Activated CD4-positive, alpha-beta T cell treated with anti-CD3 and anti-CD28 coated beads for 48 hours (primary cell): ENCODE data around the gene MCM3.
A peak's percentile ranks its signal among the peaks of the same experiment; 100 is the strongest.

Experiments used
- DNase-seq: peaks from one replicate; pipeline ENCODE4 v3.0.0-alpha.2; 2020

The MCM3 gene

DNA sequence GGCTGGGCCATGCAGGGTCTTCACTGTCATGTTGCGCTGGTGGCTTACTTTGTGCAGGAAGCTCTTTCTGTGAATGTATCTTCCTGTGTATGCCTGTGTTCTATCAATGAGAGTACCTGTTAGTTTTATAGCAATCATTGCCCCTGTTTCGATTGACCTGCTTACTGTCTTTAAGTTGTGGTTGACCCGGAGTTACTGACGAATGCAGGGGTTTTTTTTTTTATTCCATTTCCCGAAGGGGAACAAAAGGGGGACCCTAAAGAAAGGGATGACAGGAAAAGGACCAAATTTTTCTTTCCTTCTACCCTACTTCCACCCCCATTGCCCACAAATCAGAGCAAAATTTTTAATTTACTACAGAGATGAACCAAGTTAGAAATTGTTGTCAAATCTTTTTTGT is 40.1 kb downstream of the MCM3 start, which contains the start of gene IL17F:
TSS of gene IL17F (minus strand) at position 101 of the 400 bp plus-strand sequence. CDS start at position 30, 71 bp downstream.
- no peak for DNase-seq

DNA sequence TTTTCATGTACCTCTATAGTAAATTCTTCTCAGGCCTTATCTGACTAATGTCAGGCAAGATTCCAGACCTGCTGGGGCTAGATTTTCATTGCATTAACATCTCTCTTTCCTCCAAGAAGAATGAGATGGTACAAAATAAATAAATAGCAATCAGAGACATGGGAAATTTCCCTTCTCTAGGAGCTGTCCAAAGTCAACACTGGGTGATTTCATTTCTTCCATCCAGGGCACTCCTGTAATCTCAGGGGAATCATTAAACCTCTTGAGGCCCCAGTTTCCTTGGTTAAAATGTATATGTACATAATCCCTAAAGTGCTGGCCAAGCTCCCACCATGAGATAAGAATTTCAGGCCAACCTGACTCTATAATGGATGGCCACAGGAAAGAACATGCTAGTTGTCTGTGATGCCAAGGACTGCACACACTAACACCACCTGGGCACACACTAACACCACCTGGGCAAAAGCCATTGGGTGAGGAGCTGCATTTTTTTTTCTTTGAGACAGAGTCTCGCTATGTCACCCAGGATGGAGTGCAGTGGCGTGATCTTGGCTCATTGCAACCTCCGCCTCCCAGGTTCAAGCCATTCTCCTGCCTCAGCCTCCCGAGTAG is 41.2 kb downstream of the MCM3 start:
- no peak for DNase-seq

DNA sequence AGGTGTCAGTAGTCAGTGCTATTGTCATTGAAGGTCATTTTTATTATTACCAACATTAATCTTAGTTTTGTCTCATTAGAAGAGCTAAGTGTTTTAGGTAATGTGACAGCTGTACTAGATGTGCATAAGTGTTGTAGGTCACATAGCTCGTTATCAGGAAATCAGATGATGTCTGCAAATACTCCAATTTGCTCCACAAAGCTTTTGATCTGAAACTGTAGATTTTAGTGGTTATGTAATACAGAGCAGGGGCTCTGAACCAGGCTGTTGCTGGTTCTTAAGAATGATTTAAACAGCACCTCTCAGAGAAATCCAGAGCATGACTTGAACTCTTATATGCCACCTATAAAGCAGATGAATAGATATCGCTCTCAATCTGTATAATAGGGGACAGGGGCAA is 42.7 kb downstream of the MCM3 start:
- DNase-seq = no peak

DNA sequence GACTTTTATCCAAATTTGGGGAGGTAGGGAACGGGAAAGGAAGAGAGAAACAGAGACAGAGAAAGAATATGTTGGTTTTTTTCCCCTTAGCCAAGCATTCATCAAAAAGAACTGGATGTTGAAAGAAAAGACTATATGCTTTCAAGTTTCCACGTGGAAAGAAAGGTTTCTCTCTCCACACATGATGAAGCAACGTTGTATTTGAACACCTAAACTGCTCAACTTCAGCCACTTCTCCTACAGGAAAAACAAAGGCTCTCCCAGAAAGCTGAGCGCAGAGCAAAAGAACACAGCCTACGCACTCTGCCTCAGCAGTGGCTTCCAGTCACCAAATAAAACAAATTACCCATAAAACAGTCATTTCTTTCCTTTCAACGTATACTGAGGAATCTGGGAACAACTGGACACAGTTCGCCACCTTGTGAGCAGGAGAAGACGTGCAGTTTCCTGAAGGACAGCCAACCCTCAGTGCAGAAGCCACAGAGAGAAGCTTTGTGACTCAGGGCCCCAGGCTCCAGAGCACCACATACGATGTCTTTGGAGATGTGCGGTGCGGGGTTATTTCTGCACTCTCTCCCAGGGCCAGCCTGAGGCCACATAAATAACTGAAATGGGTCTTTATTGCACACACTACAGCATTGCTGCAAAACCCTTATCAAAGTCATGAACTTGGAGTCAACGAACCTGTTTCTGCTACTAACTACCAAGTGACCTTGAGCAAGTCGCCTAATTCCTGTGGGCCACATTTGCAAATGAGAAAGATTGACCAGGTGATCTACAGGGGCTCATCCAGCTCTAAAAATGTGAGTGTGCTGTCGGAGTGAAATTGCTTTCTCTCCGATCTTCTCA is 50.3 kb downstream of the MCM3 start:
- peak; percentile 66 for DNase-seq

DNA sequence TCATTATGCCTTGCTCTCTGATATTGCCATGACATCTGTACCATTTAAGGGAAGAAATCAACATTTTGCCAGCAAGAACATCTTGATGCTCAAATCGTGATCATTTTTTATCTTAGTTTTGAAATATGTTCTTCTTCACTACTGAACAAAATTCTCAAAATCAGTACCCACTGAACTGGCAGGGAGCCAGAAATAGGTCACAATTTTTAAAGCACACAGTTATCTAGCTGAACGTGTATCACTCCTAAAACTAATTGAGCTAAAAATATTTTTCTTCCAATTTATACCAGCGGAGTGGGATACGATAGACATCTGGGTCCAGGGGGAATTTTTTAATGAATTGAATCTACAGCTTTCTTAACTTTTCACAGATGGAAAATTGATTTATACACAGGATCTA is 51.5 kb downstream of the MCM3 start:
- no peak for DNase-seq

DNA sequence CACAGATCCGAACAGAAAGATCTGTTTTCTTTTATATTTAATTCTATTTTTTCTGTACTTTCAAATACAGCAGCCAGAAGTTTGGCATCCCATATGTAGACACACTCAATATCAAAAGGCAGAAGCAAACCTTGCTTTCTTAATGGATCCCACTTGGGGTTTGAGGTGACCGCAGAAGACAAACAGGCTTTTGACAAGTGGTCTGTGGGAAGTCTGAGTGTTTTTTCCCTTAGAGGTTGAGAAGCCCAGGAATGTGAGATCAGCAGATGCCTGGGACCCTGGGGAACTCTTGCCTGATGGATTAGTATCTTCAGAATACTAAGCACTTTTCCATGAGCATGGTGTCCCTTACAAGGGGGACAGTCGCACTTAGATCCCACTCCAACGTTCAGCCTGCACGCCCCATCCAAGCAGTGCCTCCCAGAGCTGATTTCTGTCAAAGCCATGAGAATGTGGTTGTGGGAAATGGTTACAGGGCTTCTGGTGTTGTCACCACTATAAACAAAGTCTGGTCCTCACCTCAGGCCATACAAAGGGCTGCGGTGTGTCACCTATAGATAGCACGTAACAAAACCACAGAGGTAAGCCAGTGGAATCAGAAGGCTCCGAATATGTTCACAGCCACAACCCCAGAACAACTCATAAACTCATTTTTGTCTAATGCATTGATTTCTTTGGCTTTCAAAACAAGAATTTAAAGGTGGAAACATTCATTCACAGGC is 53.0 kb downstream of the MCM3 start:
- peak; percentile 59 for DNase-seq

DNA sequence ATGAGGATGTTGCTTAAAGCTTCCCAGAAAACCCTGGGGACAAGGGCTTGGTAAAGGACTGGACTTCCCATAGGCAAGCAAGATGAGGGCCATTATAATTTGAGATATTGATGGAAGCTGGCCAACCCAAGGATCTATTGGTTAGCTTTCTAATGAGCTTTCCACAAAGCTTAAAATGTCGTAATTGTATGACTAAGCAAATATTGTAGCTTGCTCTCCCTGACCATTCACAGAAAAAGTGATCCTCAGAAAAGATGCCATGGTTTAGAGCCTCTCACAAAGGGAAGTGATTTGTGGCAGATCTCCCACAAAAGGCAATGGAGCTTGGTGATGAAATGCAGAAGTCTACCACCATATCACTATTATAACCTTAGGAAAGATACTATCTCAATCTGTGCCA is 53.9 kb downstream of the MCM3 start:
- DNase-seq = no peak

DNA sequence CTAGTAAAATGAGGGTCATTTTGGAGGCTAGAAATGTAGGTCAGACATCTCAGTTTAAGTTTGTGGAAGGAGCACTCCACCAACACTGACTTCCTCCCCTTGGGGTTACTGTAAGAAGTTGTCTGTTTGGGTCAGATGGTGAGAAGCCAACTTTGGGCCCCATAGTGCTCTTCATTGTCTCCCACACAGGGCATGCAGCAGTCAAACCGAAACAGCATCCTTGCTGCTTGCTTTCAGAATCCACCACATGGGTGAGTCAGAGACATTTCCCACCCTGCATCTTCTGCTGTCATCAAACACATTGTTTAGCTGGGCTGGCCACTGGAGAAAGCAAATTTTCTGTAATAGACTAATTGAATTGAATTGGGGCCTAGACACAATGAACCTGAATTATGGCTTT is 57.0 kb downstream of the MCM3 start:
- DNase-seq = peak; percentile 86

DNA sequence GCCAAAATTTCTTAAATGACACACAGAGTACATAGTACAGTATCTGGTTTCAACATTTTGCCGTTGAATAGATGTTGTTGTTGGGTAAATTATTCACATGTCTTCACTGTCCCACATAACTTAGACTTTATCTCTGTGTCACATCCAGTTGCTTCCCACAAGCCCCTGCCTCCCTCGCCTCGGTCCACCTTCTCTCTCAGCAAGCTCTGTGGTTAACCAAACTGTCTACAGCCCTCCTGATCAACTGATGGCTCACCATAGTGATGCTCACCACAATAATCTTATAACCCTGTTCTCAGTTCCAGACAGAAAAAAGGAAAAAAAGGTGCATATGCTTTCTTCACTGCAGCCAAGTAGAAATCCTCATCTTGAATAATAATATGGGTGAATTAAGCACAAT is 63.2 kb downstream of the MCM3 start:
- DNase-seq = peak; percentile 76

DNA sequence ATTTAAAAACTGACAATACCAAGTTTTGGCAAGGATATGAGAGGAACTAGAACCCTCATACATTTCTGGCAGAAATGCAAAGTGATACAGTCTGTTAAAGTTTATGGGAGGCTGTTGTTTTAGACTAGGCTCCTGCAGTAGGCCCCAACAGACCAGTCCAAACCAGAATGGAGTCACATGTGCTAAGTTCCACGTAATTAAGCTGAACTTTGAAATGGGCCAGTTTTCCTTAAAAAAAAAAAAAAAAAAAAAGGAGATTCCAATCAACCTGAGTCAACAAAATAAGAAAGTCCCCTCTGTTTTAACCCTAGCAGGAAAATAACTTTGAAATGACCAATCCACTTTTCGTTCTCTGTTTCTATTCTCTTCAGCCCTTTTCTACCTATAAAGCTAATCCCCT is 66.8 kb downstream of the MCM3 start:
- DNase-seq = no peak

DNA sequence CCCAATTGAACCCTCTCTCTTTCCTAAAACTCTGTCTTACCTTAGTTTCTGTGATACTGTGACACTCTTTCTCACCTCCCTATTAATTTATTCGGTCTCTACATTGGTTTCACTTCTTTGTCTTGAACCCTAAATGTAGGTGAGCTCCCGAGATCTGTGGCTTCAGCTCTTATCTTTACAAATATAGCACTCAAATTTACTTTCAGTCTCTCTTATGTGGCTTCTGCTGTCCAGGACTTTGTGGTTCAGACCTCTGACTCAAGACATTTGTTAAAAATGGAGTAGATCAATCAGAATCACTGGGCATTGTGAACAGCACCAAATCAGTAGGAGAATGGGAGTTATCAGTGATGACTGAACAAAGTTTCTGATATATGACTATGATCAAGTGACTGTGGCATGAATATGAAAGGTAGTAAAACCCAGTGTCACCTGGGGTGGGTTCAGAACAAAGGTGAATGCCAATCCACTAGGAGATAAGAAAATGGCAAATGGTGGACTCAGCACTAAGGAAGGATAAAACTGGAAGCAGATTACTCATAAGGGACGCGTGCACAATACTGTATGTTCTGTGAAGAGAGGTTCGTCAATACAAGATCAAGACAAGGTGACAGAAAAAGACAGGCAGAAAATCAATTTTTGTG is 67.5 kb downstream of the MCM3 start:
- no peak for DNase-seq

DNA sequence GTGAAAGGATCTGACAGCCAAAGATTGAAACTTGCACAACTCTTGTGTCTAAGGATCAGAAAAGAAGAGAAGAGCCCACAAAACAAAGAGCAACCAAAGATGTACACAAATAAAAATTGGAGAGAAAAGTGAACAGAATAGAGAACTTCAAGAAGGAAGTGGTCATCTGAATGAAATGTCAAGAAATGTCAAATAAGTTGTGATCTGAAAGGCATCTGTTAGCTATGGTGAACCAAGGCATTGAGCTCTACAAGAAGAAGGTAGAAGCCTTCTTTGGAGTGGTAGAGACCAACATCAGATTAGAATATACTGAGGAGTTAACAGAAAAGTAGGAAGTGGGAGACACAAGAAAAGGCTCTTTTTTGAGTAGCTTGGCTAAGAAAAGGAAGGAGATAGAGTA is 68.8 kb downstream of the MCM3 start:
- DNase-seq = no peak
